NCI-H2029 (cell line): ENCODE results near the gene ECSCR.

Experiments
- DNase-seq: peaks from one replicate; lab custom pipeline; 2025; lab: John Stamatoyannopoulos, UW

ECSCR gene

DNA sequence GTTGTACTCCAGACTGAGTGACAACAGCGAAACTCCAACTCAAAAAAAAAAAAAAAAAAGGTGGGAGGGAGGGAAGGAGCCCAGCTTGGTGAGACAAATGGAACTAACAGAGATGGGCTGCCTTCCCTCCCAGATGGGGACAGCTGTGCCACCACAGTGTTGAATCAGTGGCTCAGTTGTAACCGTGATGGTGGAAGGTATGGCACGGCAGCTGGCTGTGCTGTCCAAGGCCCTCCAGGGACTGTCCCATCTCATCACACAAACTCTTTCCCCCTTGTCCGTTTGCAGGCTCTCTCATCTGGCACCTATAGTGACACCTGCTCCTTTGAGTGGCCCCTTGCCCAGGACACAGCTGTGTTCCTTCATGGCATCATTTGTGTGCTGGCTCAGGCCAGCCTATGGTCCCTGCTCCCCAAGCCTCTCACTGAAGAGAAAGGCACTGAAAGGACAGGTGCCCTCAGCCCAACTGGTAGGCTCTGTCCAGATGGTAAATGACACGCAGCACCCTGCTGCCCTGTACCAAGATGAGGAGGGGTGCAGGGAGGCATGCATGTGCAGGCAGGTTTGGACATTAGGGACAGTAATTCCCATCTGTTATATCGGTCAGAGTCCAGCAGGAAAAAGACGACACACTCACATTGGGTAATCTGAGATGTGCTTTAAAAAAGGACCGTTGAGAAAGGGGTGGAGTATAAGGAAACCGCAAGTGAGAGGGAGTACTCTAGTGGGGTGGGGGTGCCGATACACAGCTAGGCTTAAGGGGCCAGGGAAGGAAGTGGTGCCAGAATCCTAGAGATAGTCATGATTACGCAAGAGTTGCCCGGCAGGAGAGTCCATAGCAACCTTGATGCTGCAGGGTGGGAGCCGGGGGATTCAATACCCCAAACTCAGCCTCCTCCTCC is 12.6 kb upstream of the ECSCR start:
- peak; percentile 76 for DNase-seq

DNA sequence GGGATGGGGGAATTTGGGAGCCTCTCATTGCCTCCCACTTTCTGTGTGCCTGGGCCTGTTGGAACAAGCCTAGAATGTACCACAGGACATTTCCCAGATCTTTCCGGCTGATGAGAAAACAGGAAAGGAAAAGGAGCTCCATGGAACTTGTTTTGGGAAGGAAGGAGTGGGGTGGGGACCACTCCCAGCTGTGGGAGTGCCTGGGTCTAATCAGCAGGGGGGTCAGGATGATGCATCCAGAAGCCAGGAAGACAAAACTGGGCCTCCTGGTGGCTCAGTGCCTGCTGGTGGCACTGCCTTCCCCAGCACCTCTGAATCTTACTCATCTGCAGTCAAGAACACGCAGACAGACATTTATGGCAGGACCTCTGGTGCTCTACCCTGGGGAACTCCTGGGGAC is 11.0 kb upstream of the ECSCR start:
- DNase-seq: no peak

DNA sequence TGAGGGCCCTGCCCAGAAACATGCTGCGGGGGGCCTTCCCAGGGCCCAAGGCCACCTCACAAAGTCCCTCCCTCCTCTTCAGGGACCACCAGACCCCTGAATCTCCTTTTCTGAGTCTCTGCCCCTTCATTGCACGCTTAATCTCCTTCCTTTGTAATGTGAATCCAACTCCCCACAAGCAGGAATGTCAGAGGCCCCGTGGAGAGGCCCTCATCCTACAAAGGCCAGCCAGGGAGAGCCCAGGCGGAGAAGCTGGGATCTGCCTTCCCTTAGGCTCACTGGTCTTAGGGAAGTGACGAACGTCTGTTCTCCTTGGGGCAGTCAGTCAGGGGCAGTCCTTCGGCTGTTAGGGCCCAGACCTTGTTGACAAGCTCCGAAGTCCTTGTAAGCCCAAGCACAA is 10.6 kb upstream of the ECSCR start:
- no peak for DNase-seq

DNA sequence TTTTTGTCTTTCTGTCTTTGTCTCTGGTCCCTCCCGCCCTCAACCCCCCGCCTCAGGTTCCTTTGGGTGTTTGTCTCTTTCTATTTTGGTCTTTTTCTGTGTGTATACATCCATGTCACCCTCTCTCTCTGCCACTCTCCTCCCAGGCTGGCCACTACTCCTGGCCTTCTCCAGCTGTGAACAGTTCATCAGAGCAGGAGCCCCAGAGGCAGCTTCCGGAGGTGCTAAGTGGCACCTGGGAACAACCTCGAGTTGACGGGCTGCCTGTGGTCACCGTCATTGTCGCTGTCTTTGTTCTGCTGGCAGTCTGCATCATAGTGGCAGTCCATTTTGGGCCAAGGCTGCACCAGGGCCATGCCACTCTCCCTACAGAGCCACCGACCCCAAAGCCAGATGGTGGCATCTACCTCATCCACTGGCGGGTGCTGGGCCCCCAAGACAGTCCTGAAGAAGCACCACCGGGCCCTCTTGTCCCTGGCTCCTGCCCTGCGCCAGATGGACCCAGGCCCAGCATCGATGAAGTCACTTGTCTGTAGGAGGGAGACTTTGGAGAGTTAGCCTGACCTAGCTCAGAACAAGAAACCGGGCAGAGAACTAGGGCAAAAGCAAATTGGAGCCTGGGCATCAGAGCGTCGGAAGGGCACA is 10.0 kb upstream of the ECSCR start:
- no peak for DNase-seq

DNA sequence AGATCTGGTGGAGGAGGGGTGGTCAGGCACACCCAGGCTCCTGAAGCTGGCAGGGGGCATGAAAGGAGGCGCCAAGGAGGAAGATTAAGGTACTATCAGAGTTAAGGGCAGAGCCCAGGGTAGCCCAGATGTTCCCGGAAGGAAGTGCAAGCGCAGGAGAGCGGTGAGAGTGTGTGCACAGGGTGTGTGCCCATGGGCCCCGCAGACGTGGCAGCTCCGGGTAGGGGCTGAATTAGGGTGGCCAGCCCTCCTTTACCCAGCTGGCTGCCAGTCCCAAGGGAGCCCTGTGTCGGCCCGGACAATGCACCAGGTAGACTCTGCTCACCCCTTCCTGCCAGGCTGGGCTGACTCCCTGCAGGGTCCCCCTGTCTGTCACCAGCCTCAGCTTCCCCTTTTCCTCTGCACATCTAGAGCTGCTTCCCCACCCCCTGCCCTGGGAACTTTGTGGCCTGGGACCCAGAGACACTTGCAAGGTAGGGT is 8.3 kb upstream of the ECSCR start, which contains the start of gene SMIM33:
SMIM33 (plus strand) TSS at position 184 of the 480 bp plus-strand sequence; CDS start at position 302, 118 bp downstream.
- DNase-seq: no peak

DNA sequence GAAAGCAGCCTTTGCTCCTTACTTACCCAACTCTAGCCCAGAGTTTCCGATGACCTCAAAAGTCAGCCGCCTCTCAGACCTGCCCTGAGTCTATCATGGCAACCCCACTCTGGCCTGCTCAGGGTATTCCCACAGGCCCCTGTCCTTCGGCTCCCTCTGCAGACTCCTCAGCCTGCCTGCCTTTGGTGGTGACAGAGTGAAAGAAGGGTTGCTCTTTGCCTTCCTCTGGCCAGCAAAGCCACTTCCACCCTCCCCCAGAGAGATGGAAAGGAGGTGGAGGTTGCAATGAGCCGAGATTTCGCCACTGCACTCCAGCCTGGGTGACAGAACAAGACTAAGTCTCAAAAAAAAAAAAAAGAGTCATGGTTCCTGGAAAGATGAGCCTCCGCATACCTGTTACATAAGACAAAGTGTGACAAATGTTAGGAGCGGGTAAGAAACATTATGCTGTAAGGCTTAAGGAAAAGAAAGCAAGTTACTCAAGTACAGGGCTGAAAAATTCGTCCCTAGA is 5.9 kb upstream of the ECSCR start:
- DNase-seq: no peak

DNA sequence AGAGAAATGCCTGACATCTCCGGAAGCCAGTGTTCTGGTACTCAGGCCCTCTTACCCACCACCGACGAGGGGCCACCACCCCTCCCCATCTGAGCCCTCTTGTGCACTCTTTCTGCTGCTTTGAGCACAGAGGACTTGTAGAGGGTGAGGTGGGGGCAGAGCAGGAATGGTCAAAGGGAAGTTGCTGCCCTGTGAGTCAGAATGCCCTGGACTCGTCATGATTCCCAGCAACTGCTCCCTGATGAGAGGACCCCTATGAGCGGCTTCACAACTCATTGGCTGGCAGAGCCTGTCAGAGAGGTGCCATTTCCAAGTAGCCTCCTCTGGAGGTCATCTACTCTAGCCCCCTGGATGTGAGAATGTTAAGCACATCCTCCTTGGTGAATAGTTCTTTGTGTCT is 845 bp downstream of the ECSCR start:
- no peak for DNase-seq

DNA sequence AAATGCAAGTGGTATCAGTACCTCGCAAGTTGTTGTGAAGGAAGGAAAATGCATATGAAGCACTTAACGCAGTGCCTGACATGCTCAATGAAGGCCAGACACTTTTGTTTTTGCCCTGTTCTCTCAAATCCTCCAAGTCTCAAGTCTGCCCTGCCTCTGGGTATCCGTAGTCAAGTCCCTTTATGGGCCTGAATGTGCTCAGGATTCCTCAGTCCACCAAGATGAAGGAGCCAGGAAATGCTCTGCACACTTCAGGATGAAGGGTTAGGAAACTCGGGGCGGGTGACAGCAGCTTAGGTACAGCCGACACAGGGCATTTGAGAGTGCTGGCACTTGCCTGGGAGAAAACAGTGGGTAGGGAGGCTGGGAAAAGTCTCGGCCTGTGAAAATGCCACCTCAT is 1.4 kb downstream of the ECSCR start:
- DNase-seq: no peak

DNA sequence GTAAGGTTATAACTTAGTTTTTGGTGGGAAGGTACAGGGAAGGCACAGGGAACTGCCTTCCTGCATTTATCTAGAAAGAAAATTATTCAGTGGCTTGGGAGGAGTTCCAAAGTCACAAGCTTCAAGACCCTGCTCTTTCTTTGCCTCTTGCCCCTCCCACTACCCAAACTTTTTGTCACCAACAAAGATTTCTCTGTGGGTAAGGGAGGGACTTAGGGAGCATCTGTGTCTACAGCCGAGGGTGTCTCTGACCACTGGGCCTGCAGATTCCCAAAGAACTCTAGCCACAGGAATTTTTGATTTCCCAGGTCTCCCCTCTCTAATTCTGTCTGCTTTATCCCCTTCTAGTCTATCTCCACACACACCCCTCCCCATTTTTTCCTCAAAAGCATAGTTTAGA is 2.1 kb downstream of the ECSCR start:
- no peak for DNase-seq

DNA sequence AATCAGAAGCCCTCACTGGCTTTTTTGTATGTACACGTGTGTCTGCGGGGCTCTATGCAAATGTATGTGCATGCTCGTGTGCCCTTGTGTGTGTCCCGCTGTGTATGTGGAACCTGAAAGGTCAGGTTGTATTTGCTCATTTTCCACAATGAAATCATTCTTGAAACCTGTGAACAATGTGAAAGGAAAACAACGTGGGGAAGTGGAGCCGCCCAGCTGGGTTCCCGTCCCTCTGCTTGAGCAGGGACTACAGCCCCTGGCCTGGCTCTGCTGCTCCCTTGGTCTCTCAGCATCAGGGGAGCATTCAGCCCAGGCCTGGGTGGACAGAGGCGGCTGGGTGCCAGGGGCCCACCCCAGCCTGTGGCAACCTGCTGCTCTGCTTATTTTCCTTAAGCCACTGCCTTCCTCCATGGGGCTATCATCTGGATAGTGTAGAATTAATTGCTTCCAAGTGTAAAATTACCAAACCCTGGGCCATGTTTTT is 3.0 kb downstream of the ECSCR start:
- DNase-seq: no peak

DNA sequence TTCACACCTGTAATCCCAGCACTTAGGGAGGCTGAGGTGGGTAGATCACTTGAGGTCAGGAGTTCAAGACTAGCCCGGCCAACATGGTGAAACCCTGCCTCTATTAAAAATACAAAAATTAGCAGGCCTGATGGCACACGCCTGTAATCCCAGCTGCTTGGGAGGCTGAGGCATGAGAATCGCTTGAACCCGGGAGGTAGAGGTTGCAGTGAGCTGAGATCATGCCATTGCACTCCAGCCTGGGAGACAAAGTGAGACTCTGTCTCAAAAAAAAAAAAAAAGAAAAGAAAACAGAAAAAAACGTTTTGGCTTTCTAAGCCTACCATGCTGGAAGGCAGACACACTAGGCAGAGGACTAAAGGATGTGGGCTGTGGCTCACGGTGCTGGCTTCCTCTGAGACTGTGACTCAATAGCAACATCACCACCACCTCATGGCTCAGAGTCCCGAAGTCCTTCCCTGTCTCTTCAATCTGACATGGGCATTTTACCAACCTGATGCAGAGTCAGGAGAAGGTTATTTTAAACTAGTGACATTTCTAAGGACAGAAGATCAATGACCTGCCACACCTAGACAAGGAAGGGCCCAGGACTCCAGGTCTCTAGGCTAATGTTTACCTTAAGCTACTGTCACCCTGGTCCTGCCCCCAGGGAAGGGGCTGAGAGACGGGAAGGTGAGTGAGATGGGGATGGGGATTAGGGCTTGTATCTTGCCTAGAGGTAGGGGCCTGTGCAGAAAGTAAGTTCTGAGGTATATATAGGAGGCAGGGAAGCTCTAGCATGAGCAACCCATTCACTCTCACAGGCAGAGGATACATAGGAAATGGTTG is 3.7 kb downstream of the ECSCR start:
- no peak for DNase-seq

DNA sequence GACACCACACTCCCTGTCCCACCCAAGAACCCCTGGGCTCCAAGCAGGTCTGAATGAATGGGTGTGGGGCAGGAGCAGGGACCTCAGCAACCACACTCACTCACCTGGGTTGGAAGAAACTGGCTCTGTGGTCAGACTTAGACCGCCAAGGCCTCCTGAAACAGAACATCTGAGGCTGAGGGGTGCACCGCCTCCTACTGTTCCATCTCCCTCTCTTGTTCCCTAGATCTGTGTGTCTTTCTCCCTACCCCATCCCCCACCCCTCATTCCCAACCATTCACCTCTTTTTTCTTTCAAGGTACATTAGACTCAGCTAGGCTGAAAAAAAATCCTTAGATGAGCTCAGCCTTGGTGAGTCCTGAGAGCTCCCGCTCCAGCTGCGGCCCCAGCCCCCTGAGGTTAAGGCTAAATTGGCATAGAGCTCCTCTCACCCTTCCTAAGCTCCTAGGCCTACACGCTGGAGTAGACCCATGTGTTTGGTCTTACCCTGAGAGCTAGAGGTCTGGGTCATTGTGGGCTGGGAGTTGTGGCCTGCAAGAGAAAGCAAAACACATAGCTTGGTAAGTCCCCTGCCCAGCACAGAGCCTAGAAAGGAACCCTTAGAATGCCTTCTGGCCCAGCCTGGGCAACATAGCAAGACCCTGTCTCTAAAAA is 4.8 kb downstream of the ECSCR start:
- no peak for DNase-seq

DNA sequence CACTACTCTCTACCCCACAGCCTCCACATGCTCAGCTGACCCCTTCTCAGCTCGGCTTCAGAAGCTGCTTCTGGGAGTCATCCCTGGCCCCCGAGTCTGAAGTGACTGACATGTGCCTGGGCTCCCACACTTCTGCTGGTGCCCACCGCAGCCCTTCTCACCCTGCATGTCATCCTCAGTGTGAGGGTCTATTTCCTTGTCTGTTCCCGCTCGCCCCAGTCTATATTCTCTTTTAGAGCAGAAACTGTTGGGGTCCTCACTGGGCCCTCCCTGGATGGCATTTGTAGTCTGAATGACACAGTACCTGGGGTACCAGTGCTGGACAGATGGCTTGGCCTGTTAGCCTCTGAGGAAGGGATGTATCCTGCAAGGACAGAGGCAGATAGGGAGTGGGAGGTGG is 5.3 kb downstream of the ECSCR start:
- no peak for DNase-seq

DNA sequence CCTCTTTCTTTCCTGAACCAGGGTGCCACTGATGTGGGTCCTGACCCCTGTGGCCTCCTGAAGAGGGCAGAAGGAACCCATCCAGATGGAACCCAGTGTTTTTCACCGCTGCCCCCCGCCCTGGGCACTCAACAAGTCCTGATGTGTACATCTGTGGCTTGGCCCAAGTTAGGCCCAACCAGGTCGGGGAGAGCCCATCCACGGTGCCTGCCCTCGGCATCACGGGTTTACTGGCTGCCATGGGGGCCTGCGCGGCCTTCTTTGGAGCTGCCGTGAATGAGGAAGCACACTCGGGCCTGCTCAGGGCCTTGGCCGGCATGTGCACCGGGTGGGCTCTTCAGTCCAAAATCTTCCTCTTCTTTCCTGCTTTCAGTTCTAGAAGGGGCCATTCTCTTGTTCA is 5.8 kb downstream of the ECSCR start:
- no peak for DNase-seq

DNA sequence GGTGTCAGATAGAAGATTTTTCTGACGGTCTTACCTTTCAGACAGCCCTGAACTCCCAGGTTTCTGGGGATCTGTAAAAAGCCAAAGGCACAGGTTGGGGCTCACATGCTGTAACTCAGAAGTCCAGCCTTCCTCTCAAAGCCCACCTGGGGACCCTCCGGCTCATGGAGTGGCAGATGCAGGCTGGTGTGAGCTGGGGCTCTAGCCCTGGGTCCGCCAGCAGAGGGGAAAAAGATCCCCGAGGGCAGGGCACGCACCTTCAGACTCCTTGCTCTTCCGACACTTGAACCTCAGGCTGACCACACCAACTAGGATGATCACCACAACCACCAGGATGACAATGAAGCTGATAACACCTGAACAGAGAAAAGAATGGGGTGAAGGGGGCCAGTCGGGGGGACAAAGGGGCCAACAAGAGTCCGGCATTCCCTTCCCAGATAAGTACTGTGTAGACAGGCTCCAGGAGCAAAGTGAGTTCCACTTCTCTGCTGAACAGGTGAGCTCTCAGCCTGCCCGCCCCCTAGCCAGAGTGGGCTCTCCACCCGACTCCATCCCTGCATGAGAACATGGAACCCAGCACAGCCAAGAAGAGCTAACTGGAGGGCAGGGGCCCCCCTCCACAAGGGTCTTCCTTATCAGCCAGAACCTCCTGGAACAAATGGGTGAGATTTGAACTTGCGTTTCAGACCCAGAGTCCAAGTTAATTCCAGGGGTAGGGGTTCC is 7.8 kb downstream of the ECSCR start:
- no peak for DNase-seq

DNA sequence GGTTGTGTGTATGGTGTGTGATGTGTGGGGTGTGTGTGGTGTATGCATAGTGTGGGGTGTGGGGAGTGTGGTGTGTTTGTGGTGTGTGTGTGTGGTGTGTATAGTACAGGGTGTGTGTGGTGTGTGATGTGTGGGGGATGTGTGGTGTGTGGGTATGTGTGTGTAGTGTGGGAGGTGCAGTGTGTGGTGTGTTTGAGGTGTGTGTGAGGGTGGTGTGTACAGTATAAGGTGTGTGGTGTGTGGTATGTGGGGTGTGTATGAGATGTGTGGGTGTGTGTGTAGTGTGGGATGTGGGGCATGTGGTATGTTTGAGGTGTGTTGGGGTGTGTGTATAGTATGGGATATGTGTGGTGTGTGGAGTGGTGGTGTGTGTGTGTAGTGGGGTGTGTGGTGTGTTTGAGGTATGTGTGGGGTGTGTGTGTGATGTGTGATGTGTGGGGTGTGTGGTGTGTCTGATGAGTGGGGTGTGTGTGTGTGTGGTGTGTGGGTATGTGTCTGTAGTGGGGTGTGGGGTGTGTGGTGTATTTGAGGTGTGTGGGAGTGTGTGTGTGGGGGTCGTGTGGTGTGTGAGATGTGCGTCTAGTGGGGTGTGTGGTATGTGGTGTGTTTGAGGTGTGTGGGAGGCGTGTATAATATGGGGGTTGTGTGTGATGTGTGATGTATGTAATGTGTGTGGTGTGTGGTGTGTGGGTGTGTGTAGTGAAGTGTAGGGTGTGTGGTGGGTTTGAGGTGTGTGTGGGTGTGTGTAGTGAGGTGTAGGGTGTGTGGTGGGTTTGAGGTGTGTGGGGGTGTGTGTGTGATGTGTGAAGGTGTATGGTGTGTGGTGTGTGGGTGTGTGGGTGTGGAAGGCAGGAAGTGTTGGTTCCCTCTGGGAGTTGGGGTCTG is 8.6 kb downstream of the ECSCR start:
- no peak for DNase-seq

DNA sequence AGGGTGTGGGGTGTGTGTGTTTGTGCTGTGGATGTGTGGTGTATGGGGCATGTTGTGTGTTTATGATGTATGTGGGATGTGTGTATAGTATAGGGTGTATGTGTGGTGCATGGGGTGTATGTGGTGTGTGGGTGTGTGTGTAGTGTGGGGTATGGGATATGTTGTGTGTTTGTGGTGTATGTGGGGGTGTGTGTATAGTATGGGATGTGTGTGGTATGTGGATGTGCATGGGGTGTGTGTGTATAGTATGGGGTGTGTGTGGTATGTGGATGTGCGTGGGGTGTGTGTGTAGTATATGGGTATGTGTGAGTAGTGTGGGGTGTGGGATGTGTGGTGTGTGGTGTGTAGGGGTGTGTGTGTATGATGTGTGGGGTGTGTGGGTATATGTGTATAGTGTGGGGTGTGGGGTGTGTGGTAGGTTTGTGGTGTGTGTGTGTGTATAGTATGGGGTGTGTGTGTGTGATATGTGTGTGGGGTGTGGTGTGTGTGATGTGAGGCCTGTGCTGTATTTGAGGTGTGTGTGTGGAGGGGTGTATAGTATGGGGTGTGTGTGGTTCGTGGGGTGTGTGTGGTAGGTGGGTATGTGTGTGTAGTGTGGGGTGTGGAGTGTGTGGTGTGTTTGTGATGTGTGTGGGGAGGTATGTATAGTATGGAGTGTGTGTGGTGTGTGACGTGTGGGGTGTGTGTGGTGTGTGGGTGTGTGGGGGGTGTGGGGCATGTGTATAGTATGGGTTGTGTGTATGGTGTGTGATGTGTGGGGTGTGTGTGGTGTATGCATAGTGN is 10.5 kb downstream of the ECSCR start:
- no peak for DNase-seq

DNA sequence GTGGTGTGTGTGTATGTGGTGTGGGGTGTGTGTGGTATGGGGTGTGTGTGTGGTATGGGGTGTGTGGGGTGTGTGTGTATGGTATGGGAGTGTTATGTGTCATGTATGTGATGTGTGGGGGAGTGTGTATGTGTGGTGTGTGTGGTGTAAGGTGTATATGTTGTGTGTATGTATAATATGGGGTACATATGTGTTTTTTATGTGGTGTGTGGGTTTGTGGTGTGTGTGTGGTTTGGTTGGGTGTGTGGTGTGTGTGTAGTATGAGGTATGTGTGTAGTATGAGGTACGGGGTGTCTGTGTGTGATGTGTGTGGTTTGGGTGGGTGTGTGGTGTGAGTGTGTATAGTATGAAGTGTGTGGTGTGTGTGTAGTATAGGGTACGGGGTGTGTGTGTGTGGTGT is 11.4 kb downstream of the ECSCR start:
- DNase-seq: no peak
